ENCODE data around the gene TBC1D4.
A peak's percentile ranks its signal among the peaks of the same experiment; 100 is the strongest.
"Not testable (repeated sequence)": the region's sequence is repeated elsewhere in the genome, so short reads cannot be mapped to it uniquely, and the experiment has no call there.

TBC1D4 gene

DNA sequence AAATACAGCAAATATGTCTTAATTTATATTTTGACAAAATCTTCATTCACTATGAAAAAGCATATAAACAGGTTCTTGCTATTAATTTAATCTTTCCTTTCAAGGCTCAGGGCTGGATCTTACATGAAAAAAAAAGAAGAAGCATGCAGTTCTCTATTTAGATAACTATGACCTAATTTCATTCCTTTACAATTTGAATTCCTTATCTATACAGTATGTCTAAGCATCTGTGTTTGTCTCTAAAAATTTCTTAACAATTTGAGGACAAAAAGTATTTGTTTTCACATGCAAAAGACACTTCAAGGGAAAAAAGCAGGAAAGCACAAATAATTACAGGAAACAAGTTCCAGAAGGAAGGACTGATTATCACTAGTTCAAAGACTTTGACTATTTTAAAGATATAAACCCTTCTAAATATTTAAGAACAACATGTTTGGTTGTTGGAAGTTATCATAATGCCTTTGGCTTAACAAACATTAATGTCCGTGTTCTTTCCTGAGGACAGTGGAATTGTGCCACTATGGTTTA is 157.5 kb downstream of the TBC1D4 start:
- no peaks in the 10 kb centered on the region for H3K27me3 Mint-ChIP-seq
- no peaks in the 10 kb centered on the region for H3K9me3 Mint-ChIP-seq
- H3K27ac Mint-ChIP-seq, result no peak overlapping the region
- ATAC-seq (replicated peaks) (no peak), DNase-seq (no peak)
- peaks cover 12 to 28% of the 10 kb centered on the region in 2 donors for H3K4me1 Mint-ChIP-seq
- peak overlapping the region in 1 of 2 donors; percentile 35 for H3K4me3 Mint-ChIP-seq
- H3K36me3 Mint-ChIP-seq, result no peaks in the 10 kb centered on the region

DNA sequence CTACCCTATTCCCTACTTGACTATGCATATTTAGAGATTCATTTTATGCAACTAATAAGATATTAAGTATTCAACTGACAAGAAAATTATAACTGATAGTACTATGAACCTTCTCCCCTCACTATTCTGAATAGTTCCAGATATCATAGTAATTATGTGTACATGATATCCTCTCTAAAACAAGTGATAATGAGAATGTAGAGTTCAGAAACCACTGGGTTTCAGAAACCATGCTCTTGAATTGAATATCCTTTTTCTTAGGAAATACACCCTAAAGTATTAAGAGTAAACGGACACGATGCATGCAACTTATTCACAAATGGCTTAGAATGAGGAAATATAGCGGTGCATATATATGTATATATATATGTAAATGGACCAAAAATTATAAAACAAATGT is 160.9 kb downstream of the TBC1D4 start:
- Mint-ChIP-seq H3K27ac (no peak overlapping the region), H3K4me1 (peaks cover 8 to 32% of the 10 kb centered on the region in 2 donors), H3K4me3 (no peak overlapping the region), H3K36me3 (no peaks in the 10 kb centered on the region), H3K9me3 (no peaks in the 10 kb centered on the region), H3K27me3 (no peaks in the 10 kb centered on the region)
- ATAC-seq (replicated peaks), result peak; percentile 47 to 56
- DNase-seq, result no peak

DNA sequence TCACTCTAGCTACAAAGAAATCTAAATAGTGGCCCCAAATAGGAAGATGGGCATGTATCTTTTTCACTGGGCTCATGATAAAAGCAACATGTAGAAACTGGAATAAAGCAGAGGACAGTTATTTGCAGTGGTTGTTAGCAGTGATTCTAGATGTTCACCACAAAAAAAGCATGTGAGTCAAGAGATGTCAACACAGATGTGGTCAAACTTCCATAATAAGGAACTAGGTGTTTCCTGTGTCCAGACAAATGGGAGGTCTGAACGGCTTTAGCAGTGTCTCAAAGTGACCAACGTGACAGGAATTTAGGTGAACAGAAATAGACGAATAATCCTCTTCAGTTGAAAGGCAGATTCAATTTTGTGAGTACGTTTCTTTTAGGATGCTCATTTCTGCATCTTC is 162.7 kb downstream of the TBC1D4 start:
- Mint-ChIP-seq H3K36me3 (no peaks in the 10 kb centered on the region), H3K27me3 (no peaks in the 10 kb centered on the region), H3K27ac (no peak overlapping the region), H3K4me3 (no peak overlapping the region), H3K9me3 (no peaks in the 10 kb centered on the region), H3K4me1 (peaks cover 6 to 24% of the 10 kb centered on the region in 2 donors)
- no peak for ATAC-seq (replicated peaks)
- no peak for DNase-seq

DNA sequence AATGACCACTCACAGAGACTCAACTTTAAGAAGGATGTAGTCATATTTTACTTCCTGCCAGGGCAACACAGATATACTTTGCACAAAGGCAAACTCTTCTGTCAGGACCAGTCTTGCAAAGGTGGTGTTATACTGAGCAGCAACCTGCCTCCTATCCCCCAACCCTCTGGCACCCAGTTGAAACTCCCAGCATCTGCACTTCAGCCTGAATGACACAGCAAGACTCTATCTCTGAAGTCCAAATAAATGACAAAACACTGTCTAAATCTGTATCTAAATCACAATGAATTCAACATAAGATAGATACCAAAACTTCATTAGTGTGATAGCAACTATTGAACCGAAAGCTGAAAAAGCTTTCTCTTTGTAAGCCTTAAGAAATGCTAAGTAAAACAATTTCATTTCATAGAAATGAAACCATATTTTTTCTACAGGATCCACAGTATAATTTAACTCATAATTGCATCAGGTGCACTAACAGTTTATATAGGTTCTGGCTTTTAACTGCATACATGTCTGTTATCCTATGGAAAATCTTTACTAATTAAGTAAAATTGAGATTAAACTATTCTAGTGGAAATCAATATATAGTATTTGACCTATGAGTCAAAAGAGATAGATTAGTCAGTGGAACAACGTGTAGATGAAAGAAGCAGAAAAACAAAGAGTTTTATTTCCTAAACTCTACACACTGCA is 163.7 kb downstream of the TBC1D4 start:
- peak overlapping the region in 1 of 2 donors; percentile 37 for H3K4me3 Mint-ChIP-seq
- H3K4me1 Mint-ChIP-seq, result peaks cover 4 to 23% of the 10 kb centered on the region in 2 donors
- no peaks in the 10 kb centered on the region for H3K27me3 Mint-ChIP-seq
- H3K27ac Mint-ChIP-seq, result peak overlapping the region; percentile 14
- ATAC-seq (replicated peaks) (peak; percentile 67 to 73), DNase-seq (no peak)
- no peaks in the 10 kb centered on the region for H3K36me3 Mint-ChIP-seq
- H3K9me3 Mint-ChIP-seq, result no peaks in the 10 kb centered on the region

DNA sequence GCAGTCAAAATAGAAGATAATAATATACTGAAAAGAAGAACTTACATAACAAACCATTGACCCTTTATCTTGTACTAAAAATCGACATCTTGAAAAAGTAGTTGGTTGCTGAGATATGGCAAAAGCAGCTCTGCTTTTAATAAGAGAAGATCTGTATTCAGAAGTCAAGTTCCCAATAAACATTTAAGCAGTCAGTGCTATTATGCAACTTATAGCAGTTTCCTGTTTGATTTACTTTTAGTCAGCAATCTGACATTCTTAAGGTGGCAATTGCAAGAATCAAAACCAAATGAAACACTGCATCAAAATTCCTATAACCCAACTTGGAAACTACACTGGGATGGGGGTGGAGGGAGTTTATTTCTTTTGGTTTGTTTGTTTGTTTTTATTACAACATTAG is 165.5 kb downstream of the TBC1D4 start:
- H3K4me1 Mint-ChIP-seq, result peaks cover 7 to 35% of the 10 kb centered on the region in 2 donors
- ATAC-seq (replicated peaks), result no peak

DNA sequence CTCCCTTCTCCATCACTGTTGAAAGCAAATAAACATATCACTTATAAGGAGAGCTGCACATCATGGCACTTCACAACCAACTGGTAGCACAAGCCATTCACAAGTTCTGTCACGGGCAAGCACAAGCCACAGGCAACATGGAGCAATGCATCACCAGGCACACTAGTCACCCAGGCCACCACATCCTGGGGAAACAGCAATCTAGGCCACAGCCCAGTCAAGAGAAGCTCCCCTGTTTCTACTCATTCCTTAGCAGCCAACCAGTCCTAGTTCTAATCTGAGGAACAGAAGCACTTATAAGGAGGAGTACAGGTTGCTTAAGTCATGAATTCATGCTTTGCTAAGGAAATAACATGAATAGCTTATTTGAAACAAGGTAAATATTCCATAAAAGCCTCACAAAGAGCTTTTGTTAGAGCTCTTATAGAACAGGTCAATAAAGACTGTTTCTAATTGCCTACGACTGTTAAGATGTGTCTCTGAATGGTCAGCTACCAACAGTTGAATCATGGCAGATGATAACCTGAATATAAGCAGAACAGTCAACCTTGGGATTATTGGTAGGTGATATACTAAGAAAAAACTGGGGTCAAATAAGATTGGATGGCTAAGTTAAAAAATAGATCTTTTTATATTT is 169.0 kb downstream of the TBC1D4 start:
- ATAC-seq (replicated peaks) (peak; percentile 22 to 26), DNase-seq (no peak)
- H3K9me3 Mint-ChIP-seq, result peaks cover 0 to 4% of the 10 kb centered on the region in 2 donors
- H3K36me3 Mint-ChIP-seq, result peaks cover 12 to 13% of the 10 kb centered on the region in 2 donors
- no peaks in the 10 kb centered on the region for H3K27me3 Mint-ChIP-seq
- H3K4me1 Mint-ChIP-seq, result peaks cover 12 to 39% of the 10 kb centered on the region in 2 donors
- H3K4me3 Mint-ChIP-seq, result no peak overlapping the region
- H3K27ac Mint-ChIP-seq, result no peak overlapping the region

More for the DNA sequence above, 165.5 kb downstream of the TBC1D4 start:
- no peaks in the 10 kb centered on the region for H3K27me3 Mint-ChIP-seq
- DNase-seq, result no peak
- no peaks in the 10 kb centered on the region for H3K9me3 Mint-ChIP-seq
- H3K36me3 Mint-ChIP-seq, result peaks cover 0 to 2% of the 10 kb centered on the region in 2 donors
- H3K27ac Mint-ChIP-seq, result no peak overlapping the region
- no peak overlapping the region for H3K4me3 Mint-ChIP-seq

DNA sequence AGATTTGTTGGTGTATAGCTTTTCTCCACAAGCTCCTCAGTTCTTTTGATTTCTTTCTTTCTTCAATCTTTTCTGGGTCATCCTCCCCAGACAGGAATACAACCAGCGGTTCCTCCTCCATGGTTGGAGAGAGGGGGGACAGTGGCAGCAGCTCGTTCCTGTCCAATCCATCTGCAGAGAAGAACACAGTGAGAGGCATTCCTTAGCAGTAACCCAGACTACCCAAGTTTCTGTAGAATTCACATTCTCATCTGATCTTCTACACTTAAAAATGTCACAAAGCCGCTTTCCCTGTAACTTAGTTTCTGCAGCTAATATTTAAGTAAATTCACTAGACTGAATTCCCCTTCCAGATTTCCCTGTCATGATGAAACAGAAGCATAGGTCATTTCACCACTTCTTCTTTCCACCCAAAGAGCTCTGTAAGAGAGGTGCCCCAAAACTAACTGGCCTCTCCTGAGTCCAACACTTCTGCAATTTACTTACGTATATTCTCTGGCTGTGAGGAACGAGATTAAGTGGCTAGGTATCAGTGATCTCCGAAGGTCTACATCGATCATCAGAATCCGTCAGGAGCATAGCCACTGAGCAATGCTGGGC is 171.9 kb downstream of the TBC1D4 start:
- Mint-ChIP-seq H3K36me3 (peaks cover 29 to 31% of the 10 kb centered on the region in 2 donors), H3K27ac (peak overlapping the region; percentile 99), H3K4me3 (peak overlapping the region; percentile 92 to 98), H3K9me3 (peaks cover 0 to 8% of the 10 kb centered on the region in 2 donors), H3K4me1 (peaks cover 20 to 54% of the 10 kb centered on the region in 2 donors), H3K27me3 (no peaks in the 10 kb centered on the region)
- ATAC-seq (replicated peaks) (peak; percentile 83 to 87), DNase-seq (peak; percentile 33)

DNA sequence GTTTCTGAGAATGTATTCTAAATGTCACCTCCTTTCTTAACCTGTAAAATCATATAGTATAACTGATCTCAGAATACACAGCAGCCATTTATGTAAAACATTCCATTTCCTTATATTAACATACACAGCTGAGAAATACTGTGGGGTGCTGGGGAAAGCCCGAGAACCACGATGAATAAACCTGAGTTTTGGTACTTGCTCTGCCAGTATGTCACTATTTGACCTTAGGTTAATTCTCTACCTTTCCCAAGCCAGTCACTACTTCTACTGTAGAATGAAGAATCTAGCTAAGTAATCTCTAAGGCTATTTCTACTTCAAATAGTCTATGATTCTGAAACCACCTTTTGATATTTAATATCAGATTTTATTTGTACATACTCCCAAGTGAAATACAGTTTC is 173.7 kb downstream of the TBC1D4 start:
- ATAC-seq (replicated peaks), result peak; percentile 77 to 81
- H3K36me3 Mint-ChIP-seq, result peaks cover 44 to 47% of the 10 kb centered on the region in 2 donors
- peaks cover 28 to 63% of the 10 kb centered on the region in 2 donors for H3K4me1 Mint-ChIP-seq
- H3K4me3 Mint-ChIP-seq, result peak overlapping the region; percentile 65 to 71
- H3K27me3 Mint-ChIP-seq, result no peaks in the 10 kb centered on the region
- H3K9me3 Mint-ChIP-seq, result peaks cover 9 to 17% of the 10 kb centered on the region in 2 donors
- peak; percentile 53 for DNase-seq
- H3K27ac Mint-ChIP-seq, result peak overlapping the region; percentile 69

DNA sequence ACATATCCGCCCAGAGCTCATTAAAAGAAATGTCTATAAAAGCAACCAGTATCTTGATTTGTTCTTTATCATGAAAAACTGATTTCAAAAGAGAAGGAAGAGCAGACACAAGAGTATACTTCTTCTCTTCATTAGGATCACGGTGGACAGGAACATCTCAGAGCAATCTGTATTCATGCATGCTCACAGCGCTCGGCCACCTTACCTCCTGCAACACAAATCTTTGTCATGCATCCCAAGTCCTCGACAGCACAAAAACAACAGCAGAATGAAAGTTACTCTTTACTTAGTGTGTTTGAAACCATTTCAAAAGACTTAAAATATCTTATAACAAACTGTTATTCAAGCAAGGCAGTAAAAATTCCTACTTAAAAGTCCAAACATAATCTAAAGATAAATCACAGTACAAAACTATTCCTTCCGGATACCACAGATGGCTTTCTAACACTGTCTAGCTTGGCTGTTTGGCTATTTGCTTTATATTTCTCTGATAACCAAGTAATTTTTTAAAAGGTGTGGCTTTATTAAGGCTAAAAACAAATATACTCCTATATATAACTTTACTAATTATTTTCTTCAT is 174.5 kb downstream of the TBC1D4 start:
- H3K27ac Mint-ChIP-seq, result no peak overlapping the region
- DNase-seq, result no peak
- no peak for ATAC-seq (replicated peaks)
- H3K27me3 Mint-ChIP-seq, result no peaks in the 10 kb centered on the region
- H3K4me3 Mint-ChIP-seq, result peak overlapping the region; percentile 65 to 71
- H3K9me3 Mint-ChIP-seq, result peaks cover 9 to 17% of the 10 kb centered on the region in 2 donors
- H3K4me1 Mint-ChIP-seq, result peaks cover 25 to 57% of the 10 kb centered on the region in 2 donors
- H3K36me3 Mint-ChIP-seq, result peaks cover 46 to 47% of the 10 kb centered on the region in 2 donors

DNA sequence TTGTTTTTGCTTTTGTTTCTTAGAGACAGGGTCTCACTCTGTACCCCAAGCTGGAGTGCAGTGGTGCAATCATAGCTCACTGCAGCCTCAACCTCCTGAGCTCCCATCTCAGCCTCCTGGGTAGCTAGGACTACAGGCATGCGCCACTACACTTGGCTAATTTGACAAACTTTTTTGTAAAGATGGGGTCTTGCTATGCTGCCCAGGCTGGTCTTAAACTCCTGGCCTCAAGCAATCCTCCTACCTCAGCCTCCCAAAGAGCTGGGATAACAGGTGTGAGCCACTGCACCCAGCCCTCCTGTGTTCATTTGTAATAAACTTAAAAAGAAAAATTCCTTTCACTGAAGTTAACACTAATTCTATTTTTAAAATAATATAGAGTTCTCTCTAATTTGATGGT is 175.0 kb downstream of the TBC1D4 start:
- peaks cover 46 to 50% of the 10 kb centered on the region in 2 donors for H3K36me3 Mint-ChIP-seq
- not testable (repeated sequence) for H3K27me3 Mint-ChIP-seq; DNase-seq; ATAC-seq (replicated peaks); H3K27ac Mint-ChIP-seq
- H3K4me3 Mint-ChIP-seq, result peak overlapping the region; percentile 65 to 71
- peaks cover 9 to 17% of the 10 kb centered on the region in 2 donors for H3K9me3 Mint-ChIP-seq
- peaks cover 25 to 53% of the 10 kb centered on the region in 2 donors for H3K4me1 Mint-ChIP-seq

DNA sequence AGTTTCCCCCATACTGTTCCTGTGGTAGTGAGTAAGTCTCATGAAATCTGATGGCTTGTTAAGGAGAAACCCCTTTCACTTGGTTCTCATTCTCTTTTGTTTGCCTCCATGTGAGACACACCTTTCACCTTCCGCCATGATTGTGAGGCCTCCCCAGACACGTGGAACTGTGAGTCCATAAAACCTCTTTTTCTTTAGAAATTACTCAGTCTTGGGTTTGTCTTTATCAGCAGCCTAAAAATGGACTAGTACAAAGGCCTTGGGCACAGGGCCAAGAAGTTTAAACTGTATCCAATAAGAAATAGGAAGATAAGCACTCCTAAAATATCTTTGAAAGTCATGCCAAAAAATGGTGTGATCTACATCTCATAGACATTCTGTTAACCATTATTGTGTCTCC is 176.9 kb downstream of the TBC1D4 start:
- ATAC-seq (replicated peaks) (no peak), DNase-seq (no peak)
- H3K4me1 Mint-ChIP-seq, result peaks cover 23 to 45% of the 10 kb centered on the region in 2 donors
- H3K27me3 Mint-ChIP-seq, result no peaks in the 10 kb centered on the region
- H3K36me3 Mint-ChIP-seq, result peaks cover 41 to 47% of the 10 kb centered on the region in 2 donors
- H3K9me3 Mint-ChIP-seq, result peaks cover 9 to 13% of the 10 kb centered on the region in 2 donors
- peak overlapping the region; percentile 11 for H3K27ac Mint-ChIP-seq
- no peak overlapping the region for H3K4me3 Mint-ChIP-seq

DNA sequence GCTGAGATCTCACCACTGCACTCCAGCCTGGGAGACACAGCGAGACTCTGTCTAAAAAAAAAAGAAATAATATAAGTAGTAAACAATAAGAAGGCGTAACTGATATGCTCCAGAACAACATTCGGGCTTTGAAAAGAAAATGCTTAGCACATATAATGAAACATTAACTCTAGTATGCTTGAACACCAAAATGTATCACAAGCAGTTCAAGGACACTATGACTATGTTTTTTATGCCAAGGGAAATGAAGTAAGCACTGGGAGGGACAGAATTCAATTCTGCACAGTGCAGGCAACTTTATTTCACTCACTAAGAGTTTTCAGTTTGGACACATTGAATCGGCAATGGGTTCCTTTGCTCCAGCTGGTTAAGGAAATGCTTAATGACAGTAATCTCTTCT is 178.7 kb downstream of the TBC1D4 start:
- H3K9me3 Mint-ChIP-seq, result peaks cover 9 to 13% of the 10 kb centered on the region in 2 donors
- no peak overlapping the region for H3K4me3 Mint-ChIP-seq
- peaks cover 42 to 43% of the 10 kb centered on the region in 2 donors for H3K36me3 Mint-ChIP-seq
- no peak for DNase-seq
- ATAC-seq (replicated peaks), result no peak
- no peaks in the 10 kb centered on the region for H3K27me3 Mint-ChIP-seq
- H3K4me1 Mint-ChIP-seq, result peaks cover 22 to 46% of the 10 kb centered on the region in 2 donors
- no peak overlapping the region for H3K27ac Mint-ChIP-seq

DNA sequence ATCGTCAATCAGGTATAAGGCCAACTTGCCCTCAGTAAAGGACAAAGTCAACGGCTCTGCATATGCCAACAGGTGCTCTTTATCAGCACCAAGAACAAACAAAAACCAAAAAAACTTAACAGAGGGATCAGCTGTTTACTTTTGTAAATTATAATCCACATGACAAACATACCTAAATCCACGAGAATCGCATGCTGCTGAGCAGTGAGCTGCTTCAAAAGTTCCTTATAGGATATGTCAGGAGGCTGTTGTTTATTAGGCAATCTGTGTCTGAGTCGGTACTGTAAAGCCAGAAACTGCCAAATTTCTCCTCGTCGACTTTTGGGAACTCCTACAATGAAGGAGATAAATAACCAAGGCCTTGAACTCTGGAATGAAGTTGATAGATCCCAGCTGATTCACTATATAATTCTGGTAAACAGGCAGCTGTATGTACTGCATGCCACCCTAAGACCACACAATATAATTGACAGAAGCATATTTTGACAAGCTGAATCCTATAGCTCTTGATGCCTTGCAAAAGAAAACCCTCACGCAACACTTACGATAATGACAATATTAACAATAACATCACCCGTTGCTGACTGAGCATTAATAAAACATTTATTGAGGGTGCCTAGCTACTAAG is 179.8 kb downstream of the TBC1D4 start:
- H3K4me1 Mint-ChIP-seq, result peaks cover 19 to 44% of the 10 kb centered on the region in 2 donors
- no peak for ATAC-seq (replicated peaks)
- no peaks in the 10 kb centered on the region for H3K27me3 Mint-ChIP-seq
- H3K36me3 Mint-ChIP-seq, result peaks cover 40 to 43% of the 10 kb centered on the region in 2 donors
- DNase-seq, result no peak
- H3K9me3 Mint-ChIP-seq, result peaks cover 9 to 13% of the 10 kb centered on the region in 2 donors
- no peak overlapping the region for H3K4me3 Mint-ChIP-seq
- H3K27ac Mint-ChIP-seq, result no peak overlapping the region

All from stimulated activated naive B cell treated with anti-CD40 and anti-IgM and Interleukin-4, amounts not matched to agents 10 μg/mL and 1 μg/mL and 100 μg/mL, for 72 hours (primary cell).